Measurements from ENCODE around the gene IFIH1. TPM values are rescaled to one million over a fixed set of nuclear protein-coding genes. Genes with fewer than 3 reads are reported as not detected.
A peak's percentile ranks its signal among the peaks of the same experiment; 100 is the strongest.

Gene IFIH1
- total RNA-seq, 6 experiments from 2014 or later: 0.83 to 2.1 (median 1.7) TPM

- no peak overlapping the region for H3K27ac Mint-ChIP-seq
- H3K27me3 Mint-ChIP-seq (ENCODE audit: insufficient read depth): no peaks in the 10 kb centered on the region
- H3K4me1 Mint-ChIP-seq (ENCODE audit: low read depth): peaks cover 6% of the 10 kb centered on the region
- no peaks in the 10 kb centered on the region for H3K9me3 Mint-ChIP-seq
- H3K36me3 Mint-ChIP-seq (ENCODE audit: low read depth): no peaks in the 10 kb centered on the region
- TF ChIP-seq, protein P1, sequence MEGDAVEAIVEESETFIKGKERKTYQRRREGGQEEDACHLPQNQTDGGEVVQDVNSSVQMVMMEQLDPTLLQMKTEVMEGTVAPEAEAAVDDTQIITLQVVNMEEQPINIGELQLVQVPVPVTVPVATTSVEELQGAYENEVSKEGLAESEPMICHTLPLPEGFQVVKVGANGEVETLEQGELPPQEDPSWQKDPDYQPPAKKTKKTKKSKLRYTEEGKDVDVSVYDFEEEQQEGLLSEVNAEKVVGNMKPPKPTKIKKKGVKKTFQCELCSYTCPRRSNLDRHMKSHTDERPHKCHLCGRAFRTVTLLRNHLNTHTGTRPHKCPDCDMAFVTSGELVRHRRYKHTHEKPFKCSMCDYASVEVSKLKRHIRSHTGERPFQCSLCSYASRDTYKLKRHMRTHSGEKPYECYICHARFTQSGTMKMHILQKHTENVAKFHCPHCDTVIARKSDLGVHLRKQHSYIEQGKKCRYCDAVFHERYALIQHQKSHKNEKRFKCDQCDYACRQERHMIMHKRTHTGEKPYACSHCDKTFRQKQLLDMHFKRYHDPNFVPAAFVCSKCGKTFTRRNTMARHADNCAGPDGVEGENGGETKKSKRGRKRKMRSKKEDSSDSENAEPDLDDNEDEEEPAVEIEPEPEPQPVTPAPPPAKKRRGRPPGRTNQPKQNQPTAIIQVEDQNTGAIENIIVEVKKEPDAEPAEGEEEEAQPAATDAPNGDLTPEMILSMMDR (IDR thresholded peaks at IDR 0.05): no peak
- DNase-seq: no peak
- H3K4me3 Mint-ChIP-seq: no peak overlapping the region
These were observed 5.6 kb downstream of the IFIH1 start for GRCh38 chr2:162312853-162313252.

DNA sequence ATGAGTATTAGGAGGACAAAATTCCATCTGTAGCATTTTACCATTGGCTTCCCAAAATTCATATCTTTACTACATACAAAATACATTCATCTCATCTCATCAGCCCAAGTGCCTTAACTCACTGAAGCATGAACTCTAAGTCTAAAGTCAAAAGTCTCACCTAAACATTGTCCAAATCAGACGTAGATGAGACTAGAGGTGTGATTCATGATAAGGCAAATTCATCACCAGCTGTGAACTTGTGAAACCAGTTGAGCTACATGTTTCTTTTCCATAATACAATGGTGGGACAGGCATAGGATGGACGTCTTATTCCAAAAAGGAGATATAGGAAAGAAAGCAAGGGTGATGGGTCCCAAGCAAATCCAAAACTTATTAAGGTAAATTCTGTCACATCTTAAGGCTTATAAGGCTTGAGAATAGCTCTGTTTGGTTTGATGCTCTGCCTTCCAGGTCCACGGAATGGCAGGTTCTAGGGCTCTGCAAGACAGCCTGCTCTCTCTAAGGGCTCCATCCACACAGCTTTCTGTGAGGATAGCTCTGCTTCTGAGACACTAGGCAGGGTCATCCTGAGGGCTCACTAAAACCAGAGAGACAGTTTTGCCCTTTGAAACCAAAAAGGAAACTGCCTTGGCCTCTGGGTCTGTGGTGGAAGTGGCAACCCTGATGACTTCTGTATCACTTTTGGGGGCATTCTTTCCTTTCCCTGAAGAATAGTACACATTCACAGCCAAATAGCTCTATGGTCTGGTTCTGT, 9.6 kb downstream of the IFIH1 start:
- Mint-ChIP-seq H3K27ac (no peak overlapping the region), H3K27me3 (ENCODE audit: insufficient read depth) (no peaks in the 10 kb centered on the region), H3K4me3 (no peak overlapping the region), H3K9me3 (no peaks in the 10 kb centered on the region), H3K36me3 (ENCODE audit: low read depth) (no peaks in the 10 kb centered on the region), H3K4me1 (ENCODE audit: low read depth) (no peaks in the 10 kb centered on the region)
- DNase-seq: no peak
- TF ChIP-seq, protein P1 (IDR thresholded peaks at IDR 0.05): no peak

DNA sequence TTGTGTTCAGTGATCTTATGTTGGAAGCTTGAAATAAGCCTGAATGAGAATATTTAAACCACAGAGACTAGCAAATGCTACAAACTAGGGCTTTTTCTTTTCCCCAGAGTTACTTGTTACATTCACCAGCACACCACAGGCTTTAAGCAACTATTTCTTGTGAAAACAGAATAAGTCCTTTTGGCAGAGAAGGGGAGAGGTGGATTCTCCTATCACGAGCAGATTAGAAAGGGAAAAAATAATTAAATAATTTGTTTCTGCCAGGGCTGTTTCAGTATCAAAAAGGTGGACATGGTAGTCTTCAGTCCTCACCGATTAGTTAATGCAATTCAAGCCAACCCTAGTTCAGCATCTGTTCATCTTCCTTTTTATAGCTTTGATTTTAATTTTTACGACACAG, 12.6 kb downstream of the IFIH1 start:
- no peaks in the 10 kb centered on the region for H3K36me3 Mint-ChIP-seq (ENCODE audit: low read depth)
- no peak overlapping the region for H3K4me3 Mint-ChIP-seq
- H3K9me3 Mint-ChIP-seq: no peaks in the 10 kb centered on the region
- DNase-seq: no peak
- TF ChIP-seq, protein P1 (IDR thresholded peaks at IDR 0.05): no peak
- no peak overlapping the region for H3K27ac Mint-ChIP-seq
- H3K4me1 Mint-ChIP-seq (ENCODE audit: low read depth): no peaks in the 10 kb centered on the region
- no peaks in the 10 kb centered on the region; the same call in 1 of the 2 replicates for H3K27me3 Mint-ChIP-seq (ENCODE audit: insufficient read depth)

- TF ChIP-seq, protein P1 (IDR thresholded peaks at IDR 0.05): no peak
- Mint-ChIP-seq H3K4me1 (ENCODE audit: low read depth) (peaks cover 6% of the 10 kb centered on the region), H3K36me3 (ENCODE audit: low read depth) (no peaks in the 10 kb centered on the region), H3K27me3 (ENCODE audit: insufficient read depth) (no peaks in the 10 kb centered on the region; the same call in 1 of the 2 replicates), H3K4me3 (no peak overlapping the region), H3K27ac (no peak overlapping the region), H3K9me3 (no peaks in the 10 kb centered on the region)
- DNase-seq: no peak
These were observed 16.6 kb downstream of the IFIH1 start for GRCh38 chr2:162301877-162302276.

DNA sequence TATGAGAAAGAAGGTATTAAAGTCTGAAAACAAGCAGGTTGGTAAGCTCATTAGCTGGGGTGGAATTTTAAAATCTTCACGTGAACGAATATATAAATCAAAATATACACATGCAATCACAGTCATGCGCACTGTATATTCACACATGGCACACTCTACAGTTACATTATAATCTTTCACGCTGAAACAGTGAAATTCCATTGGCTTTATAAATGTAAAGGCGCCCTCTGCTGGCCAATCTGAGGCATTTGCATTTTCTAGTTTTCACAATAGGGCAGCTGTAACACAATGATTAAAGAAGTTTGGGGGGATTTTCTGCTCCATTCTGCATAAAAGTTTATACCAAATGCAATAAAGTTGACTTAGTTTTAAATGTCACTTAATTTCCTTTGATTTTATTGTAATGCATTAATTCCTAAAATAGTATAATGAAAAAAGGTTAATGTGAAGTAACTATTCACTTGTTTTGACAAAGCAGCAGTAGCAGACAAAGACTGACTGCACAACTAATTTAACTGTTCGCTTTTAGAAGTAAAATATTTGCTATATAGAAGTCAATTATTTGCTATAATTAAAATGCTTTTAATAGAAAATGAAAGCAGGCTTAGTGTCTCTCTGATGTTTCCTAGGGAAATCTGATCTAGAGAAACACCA, 17.2 kb downstream of the IFIH1 start:
- DNase-seq: peak; percentile 64
- no peaks in the 10 kb centered on the region for H3K9me3 Mint-ChIP-seq
- peaks cover 11% of the 10 kb centered on the region for H3K4me1 Mint-ChIP-seq (ENCODE audit: low read depth)
- TF ChIP-seq, protein P1 (IDR thresholded peaks at IDR 0.05): peak; percentile 98
- H3K4me3 Mint-ChIP-seq: no peak overlapping the region
- H3K27ac Mint-ChIP-seq: no peak overlapping the region
- no peaks in the 10 kb centered on the region for H3K36me3 Mint-ChIP-seq (ENCODE audit: low read depth)
- no peaks in the 10 kb centered on the region; the same call in 1 of the 2 replicates for H3K27me3 Mint-ChIP-seq (ENCODE audit: insufficient read depth)
